ENCODE data around the gene PRKN. TPM values are rescaled to one million over a fixed set of nuclear protein-coding genes. Genes with fewer than 3 reads are reported as not detected.

PRKN gene
- total and polyA plus RNA-seq, 2 experiments from 2014 or later, result 1.2 to 2.3 TPM

DNA sequence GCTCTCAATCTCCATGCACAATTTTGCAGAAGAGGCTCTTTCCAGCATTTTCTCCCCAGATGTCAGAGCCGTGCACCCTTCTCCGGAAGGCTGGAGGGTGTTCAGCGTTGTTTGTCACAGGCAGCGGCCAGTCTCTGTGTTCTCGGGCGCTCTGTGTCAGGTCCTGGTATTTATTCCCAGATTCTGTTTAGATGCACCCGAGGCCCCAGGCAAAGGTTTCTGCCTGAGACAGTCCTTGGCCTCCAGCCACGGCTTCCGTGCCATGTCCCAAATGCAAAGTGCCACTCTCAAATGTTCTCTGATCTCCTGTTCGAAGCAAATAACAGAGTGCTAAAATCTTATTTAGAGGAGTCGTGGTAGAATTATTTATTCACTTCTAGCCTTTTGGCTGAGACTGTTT, 1313.4 kb downstream of the PRKN start:
- H3K9ac ChIP-seq, result no peak overlapping the region
- no peaks in the 10 kb centered on the region for H3K79me2 ChIP-seq (ENCODE audit: insufficient read depth)
- H4K20me1 ChIP-seq (ENCODE audit: insufficient read depth), result no peaks in the 10 kb centered on the region
- WGBS, 2 experiments (ENCODE audit: low coverage in 1 of 2, low lambda C conversion rate in 2 of 2, missing lambda C conversion rate in 2 of 2), result 94 to 99% methylated on average over 11 of the region's 11 CpGs
- TF ChIP-seq EZH2 (IDR thresholded peaks at IDR 0.05; ENCODE audit: insufficient read depth, poor library complexity, severe bottlenecking), result no peak
- no peak for TF ChIP-seq EZH2phosphoT487 (IDR thresholded peaks at IDR 0.05; ENCODE audit: insufficient read depth, low read depth)
- H3K27me3 ChIP-seq (replicated peaks; ENCODE audit: insufficient read depth), result no peaks in the 10 kb centered on the region
- in situ Hi-C loops (cut with MboI), result loop anchor here (10.0 kb wide), 1 partner anchor 201 kb away; no protein-coding TSS in a partner anchor
- no peak overlapping the region for H3K4me2 ChIP-seq (ENCODE audit: unreplicated experiment)
- peaks cover 14% of the 10 kb centered on the region for H3K4me1 ChIP-seq (ENCODE audit: insufficient read depth)
- DNase-seq, result no peak
- no peaks in the 10 kb centered on the region for H3K9me3 ChIP-seq (ENCODE audit: low read depth)
- H3K27ac ChIP-seq, result no peak overlapping the region
- H3K36me3 ChIP-seq (ENCODE audit: low read depth), result no peaks in the 10 kb centered on the region
- peaks cover 5% of the 10 kb centered on the region; the same call in 1 of the 2 replicates for H3K9me2 ChIP-seq (ENCODE audit: insufficient read depth)
- peaks cover 23% of the 10 kb centered on the region for H3F3A ChIP-seq (ENCODE audit: insufficient read depth)
- H2AFZ ChIP-seq, result no peak overlapping the region
- H3K4me3 ChIP-seq, result no peak overlapping the region

DNA sequence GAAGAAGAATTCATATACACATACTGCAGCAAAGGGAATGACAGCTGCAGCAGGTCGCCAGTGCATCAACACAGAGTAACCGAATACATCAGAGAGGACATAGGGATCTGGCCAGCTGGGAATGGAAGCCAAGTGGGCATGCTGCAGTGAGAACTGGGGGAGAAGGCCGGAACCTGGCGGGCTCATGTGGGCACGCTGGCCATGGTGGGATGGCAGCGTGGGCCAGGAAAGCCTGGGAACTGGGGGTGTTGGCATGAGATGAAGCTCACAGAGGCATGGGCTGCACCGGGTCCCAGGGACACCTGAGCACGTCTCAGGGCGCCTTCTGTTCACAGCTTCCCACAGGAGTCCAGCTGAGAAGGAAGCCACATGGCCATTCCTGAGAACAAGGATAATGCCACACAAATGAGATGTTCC, 1314.2 kb downstream of the PRKN start:
- H3K4me2 ChIP-seq (ENCODE audit: unreplicated experiment), result no peak overlapping the region
- H3K9ac ChIP-seq, result no peak overlapping the region
- in situ Hi-C loops (cut with MboI), result loop anchor here (10.0 kb wide), 1 partner anchor 201 kb away; no protein-coding TSS in a partner anchor
- 96 to 97% methylated on average over 9 of the region's 9 CpGs for WGBS, 2 experiments (ENCODE audit: low coverage in 1 of 2, low lambda C conversion rate in 2 of 2, missing lambda C conversion rate in 2 of 2)
- no peak overlapping the region for H2AFZ ChIP-seq
- H3K9me2 ChIP-seq (ENCODE audit: insufficient read depth), result peaks cover 5% of the 10 kb centered on the region; the same call in 1 of the 2 replicates
- no peak overlapping the region for H3K27ac ChIP-seq
- no peaks in the 10 kb centered on the region for H3K79me2 ChIP-seq (ENCODE audit: insufficient read depth)
- H3K4me1 ChIP-seq (ENCODE audit: insufficient read depth), result peaks cover 17% of the 10 kb centered on the region
- no peaks in the 10 kb centered on the region for H3K36me3 ChIP-seq (ENCODE audit: low read depth)
- H3F3A ChIP-seq (ENCODE audit: insufficient read depth), result peaks cover 22% of the 10 kb centered on the region
- TF ChIP-seq EZH2phosphoT487 (IDR thresholded peaks at IDR 0.05; ENCODE audit: insufficient read depth, low read depth) (no peak), EZH2 (IDR thresholded peaks at IDR 0.05; ENCODE audit: insufficient read depth, poor library complexity, severe bottlenecking) (no peak)
- H4K20me1 ChIP-seq (ENCODE audit: insufficient read depth), result no peaks in the 10 kb centered on the region
- DNase-seq, result no peak
- no peaks in the 10 kb centered on the region for H3K27me3 ChIP-seq (replicated peaks; ENCODE audit: insufficient read depth)
- H3K9me3 ChIP-seq (ENCODE audit: low read depth), result no peaks in the 10 kb centered on the region
- no peak overlapping the region for H3K4me3 ChIP-seq

DNA sequence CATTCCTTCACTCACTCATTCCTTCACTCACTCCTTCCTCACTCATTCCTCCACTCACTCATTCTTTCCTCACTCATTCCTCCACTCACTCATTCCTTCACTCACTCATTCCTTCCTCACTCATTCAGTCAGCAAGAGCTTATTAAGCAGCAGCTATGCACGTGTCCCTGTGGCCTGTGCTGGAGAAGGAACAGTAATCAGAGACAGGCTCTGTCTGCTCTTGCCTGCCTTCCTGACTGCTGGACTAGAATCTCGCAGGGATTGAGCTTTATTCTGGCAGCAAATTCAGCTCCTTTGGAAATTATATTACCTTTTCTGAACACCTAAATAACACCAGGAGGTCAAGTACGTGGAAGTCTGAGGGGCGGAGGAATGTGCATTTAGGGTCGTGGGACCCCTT, 1314.8 kb downstream of the PRKN start:
- Histone ChIP-seq H4K20me1 (ENCODE audit: insufficient read depth) (no peaks in the 10 kb centered on the region), H3K9ac (no peak overlapping the region), H3K79me2 (ENCODE audit: insufficient read depth) (no peaks in the 10 kb centered on the region), H3K27ac (no peak overlapping the region), H3K36me3 (ENCODE audit: low read depth) (no peaks in the 10 kb centered on the region), H3K4me1 (ENCODE audit: insufficient read depth) (peaks cover 17% of the 10 kb centered on the region), H3K4me2 (ENCODE audit: unreplicated experiment) (no peak overlapping the region), H3K27me3 (replicated peaks; ENCODE audit: insufficient read depth) (no peaks in the 10 kb centered on the region), H3K9me2 (ENCODE audit: insufficient read depth) (peaks cover 5% of the 10 kb centered on the region; the same call in 1 of the 2 replicates), H2AFZ (no peak overlapping the region), H3K4me3 (no peak overlapping the region), H3F3A (ENCODE audit: insufficient read depth) (peaks cover 24% of the 10 kb centered on the region), H3K9me3 (ENCODE audit: low read depth) (no peaks in the 10 kb centered on the region)
- TF ChIP-seq EZH2 (IDR thresholded peaks at IDR 0.05; ENCODE audit: insufficient read depth, poor library complexity, severe bottlenecking) (no peak), EZH2phosphoT487 (IDR thresholded peaks at IDR 0.05; ENCODE audit: insufficient read depth, low read depth) (no peak)
- 88 to 91% methylated on average over 5 of the region's 5 CpGs for WGBS, 2 experiments (ENCODE audit: low coverage in 1 of 2, low lambda C conversion rate in 2 of 2, missing lambda C conversion rate in 2 of 2)
- no peak for DNase-seq
- in situ Hi-C loops (cut with MboI), result loop anchor here (10.0 kb wide), 1 partner anchor 202 kb away; no protein-coding TSS in a partner anchor

DNA sequence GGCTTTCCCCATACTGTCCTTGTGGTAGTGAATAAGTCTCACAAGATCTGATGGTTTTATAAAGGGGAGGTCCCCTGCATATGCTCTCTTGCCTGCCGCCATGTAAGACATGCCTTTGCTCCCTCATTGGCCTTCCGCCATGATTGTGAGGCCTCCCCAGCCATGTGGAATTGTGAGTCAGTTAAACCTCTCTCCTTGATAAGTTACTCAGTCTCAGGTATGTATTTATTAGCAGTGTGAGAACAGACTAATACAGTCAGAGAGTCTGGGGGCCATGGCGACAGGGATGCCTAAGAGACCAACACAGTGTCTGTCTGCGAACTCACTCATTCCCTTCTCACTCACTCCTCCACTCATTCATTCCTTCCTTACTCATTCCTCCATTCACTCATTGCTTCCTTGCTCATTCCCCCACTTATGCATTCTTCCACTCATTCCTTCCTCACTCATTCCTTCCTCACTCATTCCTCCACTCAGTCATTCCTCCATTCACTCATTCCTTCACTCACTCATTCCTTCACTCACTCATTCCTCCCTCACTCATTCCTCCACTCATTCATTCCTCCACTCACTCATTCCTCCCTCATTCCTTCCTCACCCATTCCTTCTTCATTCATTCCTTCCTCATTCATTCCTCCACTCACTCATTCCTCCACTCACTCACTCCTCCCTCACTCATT, 1316.2 kb downstream of the PRKN start:
- no peaks in the 10 kb centered on the region for H4K20me1 ChIP-seq (ENCODE audit: insufficient read depth)
- no peak for TF ChIP-seq EZH2 (IDR thresholded peaks at IDR 0.05; ENCODE audit: insufficient read depth, poor library complexity, severe bottlenecking)
- TF ChIP-seq EZH2phosphoT487 (IDR thresholded peaks at IDR 0.05; ENCODE audit: insufficient read depth, low read depth), result no peak
- H3K27ac ChIP-seq, result no peak overlapping the region
- in situ Hi-C loops (cut with MboI), result loop anchor here (10.0 kb wide), 1 partner anchor 203 kb away; no protein-coding TSS in a partner anchor
- no peaks in the 10 kb centered on the region for H3K79me2 ChIP-seq (ENCODE audit: insufficient read depth)
- no peak overlapping the region for H3K9ac ChIP-seq
- no peaks in the 10 kb centered on the region for H3K36me3 ChIP-seq (ENCODE audit: low read depth)
- no peak overlapping the region for H3K4me2 ChIP-seq (ENCODE audit: unreplicated experiment)
- H3K4me1 ChIP-seq (ENCODE audit: insufficient read depth), result peaks cover 22% of the 10 kb centered on the region
- WGBS, 2 experiments (ENCODE audit: low coverage in 1 of 2, low lambda C conversion rate in 2 of 2, missing lambda C conversion rate in 2 of 2), result 94 to 100% methylated on average over 4 of the region's 4 CpGs
- H3K27me3 ChIP-seq (replicated peaks; ENCODE audit: insufficient read depth), result no peaks in the 10 kb centered on the region
- peak; percentile 44 for DNase-seq
- H3K9me3 ChIP-seq (ENCODE audit: low read depth), result no peaks in the 10 kb centered on the region
- H2AFZ ChIP-seq, result no peak overlapping the region
- peaks cover 5% of the 10 kb centered on the region; the same call in 1 of the 2 replicates for H3K9me2 ChIP-seq (ENCODE audit: insufficient read depth)
- H3K4me3 ChIP-seq, result no peak overlapping the region
- H3F3A ChIP-seq (ENCODE audit: insufficient read depth), result peaks cover 26% of the 10 kb centered on the region
